GM18517 (cell line): Measurements from ENCODE around the gene DDX54.
"Not testable (repeated sequence)": the region's sequence is repeated elsewhere in the genome, so short reads cannot be mapped to it uniquely, and the experiment has no call there.

ENCODE experiments used
- ATAC-seq: cut with Tn5 transposase; IDR thresholded peaks from one replicate; pipeline ENCODE4 v1.9.1; 2021; ENCODE audit warnings: mild to moderate bottlenecking, moderate library complexity; ENCODE audit not compliant: unreplicated experiment

The DDX54 gene

GRCh38 chr12:113129664-113130456, 55.4 kb downstream of the DDX54 start:
- ATAC-seq, result no peak

DNA sequence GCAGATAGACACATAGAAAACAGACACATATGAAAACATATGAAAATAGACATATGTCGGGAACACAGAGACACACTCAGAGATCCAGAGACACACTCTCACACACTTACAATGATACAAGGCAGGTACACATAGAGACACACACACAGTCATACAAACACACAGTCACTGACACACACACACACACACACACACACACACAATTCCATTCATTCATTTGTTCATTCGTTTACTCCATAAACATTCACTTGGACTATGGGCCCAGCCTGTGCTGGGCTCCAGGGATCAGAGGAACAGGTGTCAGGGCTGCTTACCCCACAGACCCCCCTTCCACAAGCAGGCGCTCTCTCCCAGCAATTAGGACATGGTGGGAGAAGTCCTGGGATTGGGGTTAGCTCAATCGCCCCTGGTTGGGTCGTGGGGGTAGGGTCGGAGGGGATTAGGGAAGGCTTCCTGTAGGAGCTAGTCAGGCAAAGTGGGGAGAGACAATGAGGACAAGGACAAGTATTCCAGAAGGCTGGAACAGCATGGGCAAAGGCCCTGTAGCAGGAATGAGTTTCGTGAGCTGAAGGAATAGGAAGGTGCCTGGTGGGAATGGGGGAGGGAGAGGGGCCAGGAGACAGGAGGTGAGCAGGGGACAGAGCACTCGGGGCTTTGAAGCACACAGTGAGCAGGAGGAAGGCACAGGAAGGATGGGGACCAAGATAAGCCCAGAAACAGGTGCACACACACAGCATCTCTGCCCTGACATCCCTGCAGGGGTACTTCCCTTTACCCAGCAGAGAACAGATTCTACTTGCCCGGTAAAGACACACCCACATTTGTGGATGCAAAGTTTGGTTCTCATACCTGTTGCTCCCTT, 56.2 kb downstream of the DDX54 start:
- ATAC-seq, result no peak

DNA sequence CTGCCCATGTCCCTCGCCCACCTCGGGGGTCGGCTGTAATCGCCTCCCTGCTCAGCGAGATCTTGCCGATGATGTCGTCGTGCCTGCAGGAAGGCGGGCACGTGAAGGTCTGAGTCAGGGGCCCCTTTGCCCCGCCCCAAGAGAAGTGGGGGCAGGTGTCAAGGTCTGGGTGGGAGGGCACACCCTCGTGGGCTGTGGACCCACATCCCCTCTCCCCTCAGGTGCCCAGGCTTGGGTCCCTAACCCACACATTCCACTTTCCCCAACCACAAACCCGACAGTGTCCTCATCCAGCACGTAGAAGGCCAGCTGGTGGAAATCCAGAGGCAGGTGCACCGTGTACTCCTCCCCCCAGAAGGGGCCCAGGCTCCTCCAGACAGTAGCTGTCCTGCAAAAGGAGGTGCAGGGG, 57.5 kb downstream of the DDX54 start:
- no peak for ATAC-seq

GRCh38 chr12:113120670-113121370, 64.5 kb downstream of the DDX54 start:
- ATAC-seq, result no peak

GRCh38 chr12:113119980-113120669, 65.2 kb downstream of the DDX54 start:
- ATAC-seq, result no peak

DNA sequence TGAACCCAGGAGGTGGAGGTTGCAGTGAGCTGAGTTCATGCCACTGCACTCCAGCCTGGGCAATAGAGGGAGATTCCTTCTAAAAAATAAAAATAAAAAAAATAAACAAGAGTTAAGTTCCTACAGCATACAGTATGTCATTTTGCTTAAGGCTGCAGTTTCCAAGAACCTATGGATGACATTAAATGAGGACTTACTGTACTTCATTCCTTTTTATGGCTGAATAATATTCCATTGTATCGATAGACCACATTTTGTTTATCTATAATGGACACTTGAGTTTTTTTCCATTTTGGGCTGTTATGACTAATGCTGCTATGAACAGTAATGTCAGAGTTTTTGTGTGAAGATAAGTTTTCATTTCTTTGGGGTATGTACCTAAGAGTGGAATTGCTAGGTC, 67.1 kb downstream of the DDX54 start:
- no peak for ATAC-seq

DNA sequence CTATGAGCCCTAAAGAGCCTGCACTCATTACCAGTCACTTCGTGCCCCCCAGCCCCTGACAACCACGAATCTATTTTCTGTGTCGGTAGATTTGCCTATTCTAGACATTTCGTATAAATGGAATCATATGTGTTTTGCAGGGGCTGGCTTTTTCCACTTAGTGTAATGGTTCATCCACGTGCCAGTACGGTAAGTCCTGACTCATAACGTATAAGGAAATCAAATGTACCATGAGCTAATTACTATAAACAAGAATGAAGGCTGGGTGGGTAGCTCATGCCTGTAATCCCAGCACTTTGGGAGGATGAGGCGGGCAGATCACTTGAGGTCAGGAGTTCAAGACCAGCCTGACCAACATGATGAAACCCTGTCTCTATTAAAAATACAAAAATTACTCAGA, 67.6 kb downstream of the DDX54 start:
- not testable (repeated sequence) for ATAC-seq

DNA sequence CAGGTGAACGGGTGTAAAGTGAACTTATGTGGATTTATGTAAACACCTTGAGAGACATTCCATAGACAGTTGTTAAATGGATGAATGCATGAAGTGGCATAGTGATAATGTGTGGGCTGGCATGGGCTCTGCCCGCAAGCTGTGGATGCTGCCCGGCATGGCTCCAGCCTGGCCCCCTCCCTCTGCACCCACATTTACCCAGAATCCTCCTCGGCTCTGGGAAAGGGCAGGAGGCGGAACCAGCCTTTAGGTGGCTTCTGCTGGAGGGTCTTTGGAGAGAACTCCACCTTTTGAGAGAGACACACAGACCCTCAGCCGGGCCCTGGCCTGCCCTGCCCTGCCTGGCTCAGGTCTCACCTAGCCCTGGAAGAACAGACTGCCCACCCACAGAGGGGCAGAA, 68.4 kb downstream of the DDX54 start:
- ATAC-seq, result no peak

- ATAC-seq, result no peak
Measured at GRCh38 chr12:113115455-113116126, 69.7 kb downstream of the DDX54 start.

GRCh38 chr12:113114447-113115178, 70.7 kb downstream of the DDX54 start:
- no peak for ATAC-seq

GRCh38 chr12:113113397-113113796, 71.9 kb downstream of the DDX54 start:
- no peak for ATAC-seq

DNA sequence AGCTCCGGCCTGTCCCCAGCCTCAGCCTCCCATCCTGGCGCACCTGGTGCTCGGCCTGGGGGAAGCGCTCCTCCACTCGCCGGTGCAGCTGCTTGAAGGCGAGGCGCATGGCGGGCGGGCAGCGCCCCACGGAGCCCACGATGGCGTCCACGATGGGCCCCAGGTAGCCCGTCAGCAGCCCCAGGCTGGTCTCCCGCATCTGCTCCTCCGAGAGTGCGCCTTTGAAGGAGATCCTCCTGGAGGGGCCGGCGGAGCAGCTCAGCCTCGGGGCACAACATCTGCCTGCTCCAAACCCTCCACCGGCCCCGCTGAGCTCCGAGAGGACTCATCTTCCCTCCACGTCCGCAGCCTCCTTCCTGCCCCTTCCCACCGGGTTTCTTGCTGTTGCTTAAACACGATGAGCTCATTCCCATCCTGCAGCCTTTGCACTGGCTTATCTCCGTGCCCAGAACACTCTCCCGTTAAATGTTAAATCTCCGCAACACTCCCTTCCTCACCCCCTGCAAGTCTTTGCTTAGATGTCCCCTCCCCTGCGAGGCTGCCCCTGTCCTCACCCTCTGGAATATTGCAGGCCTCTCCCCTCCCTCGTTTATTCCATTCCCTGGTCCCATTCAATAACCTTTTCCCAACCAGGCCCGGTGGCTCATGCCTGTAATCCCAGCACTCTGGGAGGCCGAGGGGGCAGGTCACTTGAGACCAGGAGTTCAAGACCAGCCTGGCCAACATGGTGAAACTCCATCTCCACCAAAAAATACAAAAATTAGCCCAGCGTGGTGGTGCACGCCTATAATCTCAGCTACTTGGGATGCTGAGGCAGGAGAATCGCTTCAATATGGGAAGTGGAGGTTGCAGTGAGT, 73.0 kb downstream of the DDX54 start:
- ATAC-seq, result no peak

DNA sequence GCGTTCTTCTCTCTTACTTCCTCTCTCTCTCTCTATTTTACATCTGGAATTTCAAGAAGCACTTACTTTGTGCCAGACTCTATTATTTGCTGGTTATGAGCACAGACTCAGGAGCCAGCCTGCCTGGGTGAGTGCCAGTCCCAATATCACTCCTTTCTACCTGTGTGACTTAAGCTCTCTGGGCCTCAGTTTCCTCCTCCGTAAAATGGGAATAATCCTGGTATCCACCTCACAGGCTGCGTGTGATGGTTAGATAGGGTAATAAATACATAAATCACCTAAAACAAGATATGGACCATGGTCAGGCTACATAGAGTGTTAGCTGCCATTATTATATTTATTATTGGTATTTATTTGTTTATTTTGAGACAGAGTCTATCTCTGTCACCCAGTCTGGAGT, 74.0 kb downstream of the DDX54 start:
- no peak for ATAC-seq

DNA sequence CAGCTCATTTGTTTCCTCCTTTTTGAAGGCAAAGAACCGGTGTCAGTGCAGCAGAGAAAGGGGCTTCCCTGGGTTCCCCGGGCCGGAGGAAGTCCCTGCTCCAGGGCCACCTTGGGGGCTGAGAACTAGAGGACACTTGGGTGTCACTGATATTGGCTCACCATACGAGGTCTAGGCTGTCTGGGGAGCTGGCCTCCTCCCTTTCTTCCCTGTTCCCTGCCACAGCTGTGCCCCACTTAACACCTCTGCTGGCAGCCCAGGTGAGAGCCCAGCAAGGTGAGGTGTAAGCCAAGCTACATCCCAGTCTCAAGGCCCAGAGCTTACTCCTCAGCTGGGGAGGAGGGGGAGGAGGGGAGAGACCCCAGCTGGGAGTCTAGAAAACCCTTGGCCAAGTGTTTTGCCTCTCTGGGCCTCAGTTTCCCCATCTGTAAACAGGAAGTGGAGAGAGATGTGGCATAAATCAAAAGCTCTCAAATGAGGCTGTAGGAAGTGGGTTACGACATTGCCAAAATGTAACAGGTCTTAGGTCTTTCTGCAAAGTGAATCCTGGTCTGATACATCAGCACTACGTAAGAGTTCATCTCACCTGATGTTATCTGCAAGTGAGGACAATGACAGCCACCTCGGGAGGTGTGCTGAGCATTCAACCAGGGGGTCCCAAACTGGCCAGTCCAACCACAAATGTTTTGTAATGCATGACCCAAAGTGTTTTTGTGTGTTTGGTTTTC, 75.2 kb downstream of the DDX54 start:
- no peak for ATAC-seq

DNA sequence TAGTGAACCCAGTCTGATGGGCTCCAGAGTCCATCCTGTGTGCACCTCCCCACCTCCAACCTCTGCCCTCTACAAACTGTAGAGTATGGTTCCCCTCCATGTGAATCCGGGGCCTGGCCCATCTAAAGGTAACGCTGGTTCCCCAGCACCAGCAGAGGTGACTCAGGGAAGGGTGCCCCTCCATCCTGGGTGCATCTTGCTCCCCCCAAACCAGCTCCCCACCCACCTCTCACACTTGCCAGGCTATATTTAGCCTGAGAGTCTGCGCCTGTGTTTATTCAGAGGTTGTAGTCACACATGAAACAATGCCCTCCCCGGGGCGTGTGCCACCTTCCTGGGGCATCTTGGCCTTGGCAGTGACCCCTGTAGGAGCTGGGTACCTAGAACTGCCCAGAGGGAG, 75.9 kb downstream of the DDX54 start:
- no peak for ATAC-seq

GRCh38 chr12:113108308-113108707, 77.0 kb downstream of the DDX54 start:
- ATAC-seq, result no peak
